Omental fat pad (tissue), 4 donors: ENCODE data around the gene COMTD1. TPM values are rescaled to one million over a fixed set of nuclear protein-coding genes. Genes with fewer than 3 reads are reported as not detected.

Source experiments
- ATAC-seq: fragments of 150-250 bp; one replicate; pipeline ENCODE4 v1.9.1; 2016; ENCODE audit warnings: mild to moderate bottlenecking, moderate library complexity; ENCODE audit not compliant: low FRiP score
- DNase-seq: peaks from one replicate; pipeline ENCODE4 v3.0.0-alpha.2; 2019; ENCODE audit warnings: low spot score
- total RNA-seq, 4 donors: library from RNA; depleted of rRNA; stranded (reverse); fragments of >200 nt; gene quantifications; one replicate each; pipeline ENCODE4 v1.1.0, GENCODE V29; 2016
- TF ChIP-seq, protein P1 (sequence below), 3 donors: fragments of 450-650 bp; IDR thresholded peaks; one replicate each; pipeline ENCODE4 v1.5.1; 2016 to 2017; ENCODE audit warnings: antibody characterized with exemption in 3 of 3, mild to moderate bottlenecking in 3 of 3, moderate library complexity in 2 of 3

Gene COMTD1
- total RNA-seq, 4 donors from 2014 or later, result 16.1 to 30.6 (median 24.3) TPM

DNA sequence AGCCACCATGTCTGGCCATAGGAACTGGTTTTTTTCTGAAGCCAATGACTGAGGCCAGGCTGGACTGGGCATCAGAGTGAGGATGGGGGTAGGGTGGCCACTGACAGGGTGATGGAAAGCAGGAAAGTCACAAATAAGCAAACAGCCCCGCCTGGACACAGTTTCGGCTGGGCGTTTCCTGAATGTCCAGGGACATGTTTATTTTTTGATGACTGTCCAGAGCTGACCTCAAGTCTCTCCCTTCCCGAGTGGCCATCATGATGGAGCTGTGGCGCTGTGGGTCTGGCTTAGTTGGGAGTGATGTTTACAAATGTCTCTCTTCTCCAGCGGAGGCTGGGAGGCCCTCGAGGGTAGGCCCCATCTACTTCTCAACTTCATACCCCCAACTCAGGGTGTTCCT lies 37.1 kb upstream of the COMTD1 start:
- ATAC-seq, result no peak
- TF ChIP-seq, protein P1, sequence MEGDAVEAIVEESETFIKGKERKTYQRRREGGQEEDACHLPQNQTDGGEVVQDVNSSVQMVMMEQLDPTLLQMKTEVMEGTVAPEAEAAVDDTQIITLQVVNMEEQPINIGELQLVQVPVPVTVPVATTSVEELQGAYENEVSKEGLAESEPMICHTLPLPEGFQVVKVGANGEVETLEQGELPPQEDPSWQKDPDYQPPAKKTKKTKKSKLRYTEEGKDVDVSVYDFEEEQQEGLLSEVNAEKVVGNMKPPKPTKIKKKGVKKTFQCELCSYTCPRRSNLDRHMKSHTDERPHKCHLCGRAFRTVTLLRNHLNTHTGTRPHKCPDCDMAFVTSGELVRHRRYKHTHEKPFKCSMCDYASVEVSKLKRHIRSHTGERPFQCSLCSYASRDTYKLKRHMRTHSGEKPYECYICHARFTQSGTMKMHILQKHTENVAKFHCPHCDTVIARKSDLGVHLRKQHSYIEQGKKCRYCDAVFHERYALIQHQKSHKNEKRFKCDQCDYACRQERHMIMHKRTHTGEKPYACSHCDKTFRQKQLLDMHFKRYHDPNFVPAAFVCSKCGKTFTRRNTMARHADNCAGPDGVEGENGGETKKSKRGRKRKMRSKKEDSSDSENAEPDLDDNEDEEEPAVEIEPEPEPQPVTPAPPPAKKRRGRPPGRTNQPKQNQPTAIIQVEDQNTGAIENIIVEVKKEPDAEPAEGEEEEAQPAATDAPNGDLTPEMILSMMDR (IDR thresholded peaks at IDR 0.05), result no peak
- no peak for DNase-seq

DNA sequence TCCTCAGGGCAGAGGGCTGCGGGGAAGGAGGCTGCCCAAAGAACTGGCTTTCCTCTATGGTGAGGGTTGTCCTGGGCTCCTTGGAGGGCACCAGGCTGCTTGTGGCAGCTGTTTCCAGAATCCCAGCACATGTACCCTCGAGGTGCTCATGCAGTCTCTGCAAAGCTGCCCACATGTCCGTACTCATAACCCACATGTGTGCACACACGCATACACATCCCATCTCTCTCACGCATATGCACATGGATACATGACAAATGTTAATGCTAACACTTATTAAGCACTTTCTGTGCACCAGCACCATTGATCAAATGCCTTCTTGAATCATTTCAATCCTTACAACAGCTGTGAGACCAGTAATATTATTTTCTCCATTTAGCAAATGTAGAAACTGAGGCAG lies 36.3 kb upstream of the COMTD1 start:
- no peak for DNase-seq
- TF ChIP-seq, protein P1 (IDR thresholded peaks at IDR 0.05), result no peak
- ATAC-seq, result no peak

DNA sequence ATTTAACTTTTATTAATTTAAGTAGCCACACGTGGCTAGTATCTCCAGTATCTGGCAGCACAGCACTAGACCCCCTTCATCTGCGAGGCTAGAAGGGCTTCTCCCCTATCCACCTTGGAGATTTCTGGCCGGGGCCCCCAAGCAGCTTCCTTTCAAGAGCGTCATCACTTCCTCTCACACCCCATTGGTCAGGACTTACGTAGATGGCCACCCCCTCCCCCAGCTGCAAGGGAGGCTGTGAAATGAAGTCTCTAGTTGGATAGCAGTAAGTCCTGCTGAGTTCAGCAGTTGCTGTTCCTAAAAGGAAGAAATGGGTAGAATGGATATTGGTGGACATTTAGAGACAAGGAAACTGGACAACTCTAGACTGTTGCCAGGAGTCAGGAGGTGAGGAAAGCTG lies 33.8 kb upstream of the COMTD1 start:
- DNase-seq, result no peak
- TF ChIP-seq, protein P1 (IDR thresholded peaks at IDR 0.05), result no peak

DNA sequence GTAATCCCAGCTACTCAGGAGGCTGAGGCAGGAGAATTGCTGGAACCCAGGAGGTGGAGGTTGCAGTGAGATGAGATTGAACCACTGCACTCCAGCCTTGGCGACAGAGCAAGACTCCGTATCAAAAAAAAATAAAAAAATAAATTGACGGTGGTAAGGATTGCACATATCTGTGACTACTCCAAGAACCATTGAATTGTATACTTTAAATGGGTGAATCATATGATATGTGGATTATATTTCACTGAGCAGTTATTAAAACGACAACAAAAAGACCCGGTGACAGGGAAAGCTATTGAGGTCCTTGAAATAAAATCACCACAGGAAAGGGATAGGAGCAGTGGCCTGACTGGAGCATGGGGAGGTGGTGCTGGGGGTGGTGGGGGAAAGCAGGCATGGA lies 31.2 kb upstream of the COMTD1 start:
- ATAC-seq, result no peak

More for the DNA sequence above, 33.8 kb upstream of the COMTD1 start:
- no peak for ATAC-seq

DNA sequence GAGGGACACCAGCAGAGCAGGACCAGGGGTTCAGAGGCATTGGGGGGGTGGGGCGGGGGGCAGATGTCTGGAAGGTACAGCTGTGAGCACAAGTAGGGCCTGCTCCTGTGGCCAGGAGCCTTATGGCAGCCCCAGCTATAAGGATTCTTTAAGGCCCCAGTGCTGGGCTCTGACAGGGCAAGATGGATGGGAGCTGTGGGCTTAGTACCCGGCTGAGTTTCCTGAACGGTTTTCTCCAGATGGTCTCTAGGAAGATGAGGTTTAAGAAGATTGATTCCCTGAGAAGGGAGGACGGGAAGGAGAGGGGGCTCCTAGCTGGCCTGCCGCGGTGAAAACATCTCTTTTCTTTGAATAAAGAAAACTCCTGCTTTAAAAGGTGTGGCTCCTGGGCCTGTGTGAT lies 30.1 kb upstream of the COMTD1 start:
- no peak for DNase-seq
- ATAC-seq, result no peak
- TF ChIP-seq, protein P1 (IDR thresholded peaks at IDR 0.05), result no peak

More for the DNA sequence above, 31.2 kb upstream of the COMTD1 start:
- no peak for DNase-seq
- TF ChIP-seq, protein P1 (IDR thresholded peaks at IDR 0.05), result no peak

DNA sequence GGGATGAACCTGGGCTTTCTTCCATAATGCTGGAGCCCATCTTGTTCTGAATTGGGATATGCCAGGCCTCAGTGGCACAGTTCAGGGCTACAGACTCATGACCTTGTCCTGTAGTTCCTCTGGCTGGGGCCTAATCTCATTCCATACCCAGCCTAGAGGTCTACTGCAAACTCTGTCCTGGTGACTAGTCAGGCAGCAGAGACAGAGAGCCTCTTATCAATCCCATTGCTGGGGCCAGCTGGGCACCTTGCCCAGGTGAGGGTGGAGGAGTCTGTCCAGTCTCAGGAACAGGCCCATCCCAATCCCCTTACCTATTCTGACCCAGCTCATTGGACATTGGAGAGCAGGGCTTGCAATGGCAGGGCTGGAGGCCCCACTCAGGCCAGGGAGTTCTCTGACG lies 28.0 kb upstream of the COMTD1 start:
- no peak for ATAC-seq
- no peak for DNase-seq
- TF ChIP-seq, protein P1 (IDR thresholded peaks at IDR 0.05), result no peak

DNA sequence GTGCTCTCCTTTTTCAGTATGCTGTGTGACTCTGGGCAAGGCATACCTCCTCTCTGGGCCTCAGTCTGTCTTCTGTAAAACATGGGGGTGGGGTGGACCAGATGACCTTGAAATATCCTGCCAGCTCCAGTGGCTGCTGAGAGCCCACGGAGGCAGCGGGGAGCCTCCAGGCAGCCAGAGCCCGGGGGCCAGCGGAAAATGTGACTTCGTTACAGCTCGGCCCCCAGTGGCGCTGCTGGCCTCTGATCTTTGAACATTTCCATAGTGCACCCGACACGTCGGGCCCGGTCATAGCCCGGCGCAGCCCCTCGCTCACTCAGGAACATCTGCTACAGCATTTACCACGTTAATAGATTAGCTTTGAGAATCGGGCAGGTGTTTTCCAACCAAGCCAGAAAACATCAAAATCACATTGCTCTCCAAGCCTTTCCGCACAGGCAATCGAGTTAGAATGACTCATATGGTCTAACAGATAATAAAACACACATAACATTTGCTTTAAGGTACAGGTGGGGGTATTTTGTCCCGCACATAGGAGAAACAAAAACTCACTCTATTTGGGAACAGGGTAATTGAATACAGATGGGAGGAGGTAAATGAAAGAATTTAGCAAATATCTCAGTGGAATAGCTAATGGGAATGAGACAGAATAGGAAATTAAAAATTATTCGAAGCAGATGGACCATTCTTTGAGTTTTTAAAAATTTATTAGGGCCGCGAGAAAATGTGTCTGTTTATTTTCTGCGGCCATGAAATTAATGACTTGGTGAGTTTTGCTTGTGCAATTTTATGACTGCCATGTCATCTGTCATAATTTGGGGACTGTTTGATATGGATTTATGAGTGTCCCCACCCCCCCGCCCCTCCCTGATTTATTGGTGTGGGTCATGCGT lies 26.3 kb upstream of the COMTD1 start:
- DNase-seq (no peak), ATAC-seq (no peak)
- TF ChIP-seq, protein P1 (IDR thresholded peaks at IDR 0.05), result no peak
